OCI-LY1 (cell line): ENCODE measurements around the gene FLYWCH1.

Experiments
- H2AFZ ChIP-seq: fragments of 200-600 bp; sonication (generic), shearing (Covaris generic); 2 replicates; pipeline ENCODE4 v1.6.0; 2014; ENCODE audit warnings: antibody characterized with exemption, mild to moderate bottlenecking, low read length
- H3F3A ChIP-seq: fragments of 200-600 bp; sonication (generic), shearing (Covaris generic); 2 replicates; pipeline ENCODE4 v1.6.0; 2014; ENCODE audit warnings: mild to moderate bottlenecking, antibody characterized with exemption, low read length, moderate library complexity; ENCODE audit not compliant: insufficient read depth
- H3K27ac ChIP-seq: fragments of 200-600 bp; sonication (generic); 2 replicates; pipeline ENCODE4 v1.5.1; 2014; ENCODE audit warnings: low read length, mixed run types, mild to moderate bottlenecking, low read depth; ENCODE audit not compliant: poor library complexity, severe bottlenecking
- H3K27me3 ChIP-seq: fragments of 200-600 bp; sonication (generic); 2 replicates; pipeline ENCODE4 v1.6.0; 2014; ENCODE audit warnings: antibody characterized with exemption, mild to moderate bottlenecking, low read length, moderate library complexity; ENCODE audit not compliant: insufficient read depth
- H3K36me3 ChIP-seq: fragments of 200-600 bp; sonication (generic); 2 replicates; pipeline ENCODE4 v1.6.1; 2014; ENCODE audit warnings: mild to moderate bottlenecking, antibody characterized with exemption, low read length, moderate library complexity, mixed read lengths; ENCODE audit not compliant: insufficient read depth
- H3K4me1 ChIP-seq: fragments of 200-600 bp; sonication (generic); 2 replicates; pipeline ENCODE4 v1.5.1; 2014; ENCODE audit warnings: mild to moderate bottlenecking, low read length, moderate library complexity; ENCODE audit not compliant: insufficient read depth, severe bottlenecking
- H3K4me2 ChIP-seq: fragments of 200-600 bp; sonication (generic), shearing (Covaris generic); 2 replicates; pipeline ENCODE4 v1.6.1; 2014; ENCODE audit warnings: low read length
- H3K4me3 ChIP-seq: fragments of 200-600 bp; sonication (generic); 2 replicates; pipeline ENCODE4 v1.5.1; 2014; ENCODE audit warnings: low read length, low read depth, mild to moderate bottlenecking, mixed read lengths; ENCODE audit not compliant: poor library complexity, severe bottlenecking
- H3K79me2 ChIP-seq: fragments of 200-600 bp; shearing (Covaris generic); 2 replicates; pipeline ENCODE4 v1.6.1; 2016; ENCODE audit warnings: mixed run types, low read length, mixed read lengths; ENCODE audit not compliant: insufficient read depth
- H3K9ac ChIP-seq: fragments of 200-600 bp; sonication (generic), shearing (Covaris generic); 2 replicates; pipeline ENCODE4 v1.6.1; 2014; ENCODE audit warnings: mild to moderate bottlenecking, low read length, mixed read lengths
- H3K9me2 ChIP-seq: fragments of 200-600 bp; sonication (generic), shearing (Covaris generic); 2 replicates; pipeline ENCODE4 v1.6.1; 2014; ENCODE audit warnings: low read depth, mild to moderate bottlenecking, low read length, mixed read lengths
- H3K9me3 ChIP-seq: fragments of 200-600 bp; shearing (Covaris generic); 2 replicates; pipeline ENCODE4 v1.6.1; 2014; ENCODE audit warnings: low read length, mixed read lengths
- H4K20me1 ChIP-seq: fragments of 200-600 bp; sonication (generic), shearing (Covaris generic); 2 replicates; pipeline ENCODE4 v1.6.0; 2016; ENCODE audit warnings: mild to moderate bottlenecking, low read length; ENCODE audit not compliant: insufficient read depth
- EZH2 ChIP-seq: fragments of 200-600 bp; sonication (generic), shearing (Covaris generic); IDR thresholded peaks from 2 replicates; pipeline ENCODE4 v1.8.0; 2017; ENCODE audit warnings: borderline replicate concordance, mixed run types, mild to moderate bottlenecking, antibody characterized with exemption, low read length, moderate library complexity, mixed read lengths
- TF ChIP-seq, protein P1 (sequence below): fragments of 200-600 bp; sonication (generic), shearing (Covaris generic); IDR thresholded peaks from 2 replicates; pipeline ENCODE4 v1.5.1; 2017; ENCODE audit warnings: mild to moderate bottlenecking, antibody characterized with exemption, low read length, moderate library complexity, mixed read lengths

The FLYWCH1 gene

DNA sequence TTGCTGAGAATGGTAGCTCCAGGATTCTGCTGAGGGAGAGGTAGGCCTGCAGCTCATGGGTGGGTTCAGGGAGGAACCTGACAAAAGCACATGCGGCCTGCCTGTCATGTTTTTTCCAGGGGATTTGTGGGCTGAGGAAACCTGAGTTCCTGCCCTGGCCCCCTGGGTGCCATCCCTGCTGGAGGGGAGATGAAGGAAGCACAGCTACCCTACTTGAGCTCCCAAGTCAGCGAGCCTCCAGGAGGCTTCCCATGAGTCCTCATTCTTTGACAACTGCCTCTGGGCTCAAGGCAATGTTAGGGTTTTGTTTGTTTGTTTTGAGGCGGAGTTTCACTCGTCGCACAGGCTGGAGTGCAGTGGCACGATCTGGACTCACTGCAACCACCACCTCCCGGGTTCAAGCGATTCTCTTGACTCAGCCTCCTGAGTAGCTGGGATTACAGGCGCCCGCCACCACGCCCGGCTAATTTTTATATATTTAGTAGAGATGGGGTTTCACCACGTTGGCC is 12.1 kb upstream of the FLYWCH1 start:
- Histone ChIP-seq H3K4me3 (no peak overlapping the region), H3K27ac (no peak overlapping the region), H3K27me3 (no peaks in the 10 kb centered on the region), H3K4me1 (peaks cover 5% of the 10 kb centered on the region), H3K9me2 (no peaks in the 10 kb centered on the region), H3K9me3 (no peaks in the 10 kb centered on the region), H3K79me2 (no peaks in the 10 kb centered on the region), H4K20me1 (no peaks in the 10 kb centered on the region), H2AFZ (no peak overlapping the region), H3K4me2 (no peak overlapping the region), H3K9ac (no peak overlapping the region), H3F3A (no peaks in the 10 kb centered on the region), H3K36me3 (no peaks in the 10 kb centered on the region)
- TF ChIP-seq, protein P1, sequence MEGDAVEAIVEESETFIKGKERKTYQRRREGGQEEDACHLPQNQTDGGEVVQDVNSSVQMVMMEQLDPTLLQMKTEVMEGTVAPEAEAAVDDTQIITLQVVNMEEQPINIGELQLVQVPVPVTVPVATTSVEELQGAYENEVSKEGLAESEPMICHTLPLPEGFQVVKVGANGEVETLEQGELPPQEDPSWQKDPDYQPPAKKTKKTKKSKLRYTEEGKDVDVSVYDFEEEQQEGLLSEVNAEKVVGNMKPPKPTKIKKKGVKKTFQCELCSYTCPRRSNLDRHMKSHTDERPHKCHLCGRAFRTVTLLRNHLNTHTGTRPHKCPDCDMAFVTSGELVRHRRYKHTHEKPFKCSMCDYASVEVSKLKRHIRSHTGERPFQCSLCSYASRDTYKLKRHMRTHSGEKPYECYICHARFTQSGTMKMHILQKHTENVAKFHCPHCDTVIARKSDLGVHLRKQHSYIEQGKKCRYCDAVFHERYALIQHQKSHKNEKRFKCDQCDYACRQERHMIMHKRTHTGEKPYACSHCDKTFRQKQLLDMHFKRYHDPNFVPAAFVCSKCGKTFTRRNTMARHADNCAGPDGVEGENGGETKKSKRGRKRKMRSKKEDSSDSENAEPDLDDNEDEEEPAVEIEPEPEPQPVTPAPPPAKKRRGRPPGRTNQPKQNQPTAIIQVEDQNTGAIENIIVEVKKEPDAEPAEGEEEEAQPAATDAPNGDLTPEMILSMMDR: no peak
- TF ChIP-seq EZH2: no peak

GRCh38 chr16:2900526-2901075 is 11.1 kb upstream of the FLYWCH1 start:
- Histone ChIP-seq H2AFZ (no peak overlapping the region), H3K79me2 (no peaks in the 10 kb centered on the region), H3K9ac (no peak overlapping the region), H3K9me2 (no peaks in the 10 kb centered on the region), H3K36me3 (no peaks in the 10 kb centered on the region), H3K4me2 (no peak overlapping the region), H4K20me1 (no peaks in the 10 kb centered on the region), H3K4me3 (no peak overlapping the region), H3K27me3 (no peaks in the 10 kb centered on the region), H3K9me3 (no peaks in the 10 kb centered on the region), H3F3A (no peaks in the 10 kb centered on the region), H3K27ac (no peak overlapping the region), H3K4me1 (peaks cover 5% of the 10 kb centered on the region)
- TF ChIP-seq EZH2: no peak
- TF ChIP-seq, protein P1: no peak

GRCh38 chr16:2902337-2903130 is 9.2 kb upstream of the FLYWCH1 start:
- no peak overlapping the region for H3K27ac ChIP-seq
- no peaks in the 10 kb centered on the region for H3K27me3 ChIP-seq
- H3K9ac ChIP-seq: no peak overlapping the region
- no peaks in the 10 kb centered on the region for H3K9me3 ChIP-seq
- H3K36me3 ChIP-seq: no peaks in the 10 kb centered on the region
- H3K4me3 ChIP-seq: no peak overlapping the region
- H3K79me2 ChIP-seq: no peaks in the 10 kb centered on the region
- no peaks in the 10 kb centered on the region for H3K9me2 ChIP-seq
- TF ChIP-seq, protein P1: no peak
- TF ChIP-seq EZH2: no peak
- no peak overlapping the region for H2AFZ ChIP-seq
- H3K4me2 ChIP-seq: no peak overlapping the region
- no peaks in the 10 kb centered on the region for H4K20me1 ChIP-seq
- peaks cover 10% of the 10 kb centered on the region for H3K4me1 ChIP-seq
- H3F3A ChIP-seq: no peaks in the 10 kb centered on the region
